BLaER1 (cell line): ENCODE data around the gene GJC1.

Source experiments
- H3K27ac ChIP-seq: shearing (Covaris generic); formaldehyde crosslinking; 2 replicates; pipeline ENCODE4 v1.8.1; 2022
- H3K27me3 ChIP-seq: shearing (Covaris generic); formaldehyde crosslinking; 2 replicates; pipeline ENCODE4 v1.8.1; 2022
- H3K36me3 ChIP-seq: shearing (Covaris generic); formaldehyde crosslinking; 2 replicates; pipeline ENCODE4 v1.8.1; 2022
- H3K4me1 ChIP-seq: shearing (Covaris generic); formaldehyde crosslinking; 2 replicates; pipeline ENCODE4 v1.8.1; 2022
- H3K4me2 ChIP-seq: shearing (Covaris generic); formaldehyde crosslinking; 2 replicates; pipeline ENCODE4 v1.8.1; 2022
- H3K4me3 ChIP-seq: shearing (Covaris generic); formaldehyde crosslinking; 2 replicates; pipeline ENCODE4 v1.8.1; 2022
- H3K9ac ChIP-seq: shearing (Covaris generic); formaldehyde crosslinking; 2 replicates; pipeline ENCODE4 v1.8.1; 2022
- H3K9me3 ChIP-seq: shearing (Covaris generic); formaldehyde crosslinking; 2 replicates; pipeline ENCODE4 v1.8.1; 2022
- H4K20me1 ChIP-seq: shearing (Covaris generic); formaldehyde crosslinking; 2 replicates; pipeline ENCODE4 v1.8.1; 2022
- Cebpa-rat ChIP-seq: shearing (Covaris generic); IDR thresholded peaks from 2 replicates; pipeline ENCODE4 v1.8.1; 2022

The GJC1 gene

GRCh38 chr17:44848257-44848795, 18.2 kb upstream of the GJC1 start:
- H3K4me1 ChIP-seq, result peaks cover 99% of the 10 kb centered on the region
- H3K36me3 ChIP-seq, result peaks cover 36% of the 10 kb centered on the region
- no peaks in the 10 kb centered on the region for H3K9me3 ChIP-seq
- peak overlapping the region; percentile 86 for H3K27ac ChIP-seq
- no peak for TF ChIP-seq Cebpa-rat
- H4K20me1 ChIP-seq, result no peaks in the 10 kb centered on the region
- H3K27me3 ChIP-seq, result no peaks in the 10 kb centered on the region
- H3K9ac ChIP-seq, result no peak overlapping the region
- H3K4me3 ChIP-seq, result no peak overlapping the region
- peak overlapping the region; percentile 92 for H3K4me2 ChIP-seq

- Histone ChIP-seq H4K20me1 (no peaks in the 10 kb centered on the region), H3K27ac (peak within 1 kb of the TSS; percentile 86), H3K36me3 (peaks cover 29% of the 10 kb centered on the region), H3K9me3 (no peaks in the 10 kb centered on the region), H3K9ac (no peak within 1 kb of the TSS), H3K27me3 (no peaks in the 10 kb centered on the region), H3K4me1 (peaks cover 99% of the 10 kb centered on the region), H3K4me3 (no peak within 1 kb of the TSS), H3K4me2 (peak within 1 kb of the TSS; percentile 92)
- TF ChIP-seq Cebpa-rat, result no peak
These were observed 17.5 kb upstream of the GJC1 start, which contains the start of gene HIGD1B for GRCh38 chr17:44847586-44847985. TSS of gene HIGD1B (plus strand) at chr17:44847883. CDS start at chr17:44848153, 270 bp downstream.

- Histone ChIP-seq H3K4me2 (no peak overlapping the region), H3K36me3 (peaks cover 15% of the 10 kb centered on the region), H3K27ac (0 out of 2 replicates have a peak overlapping the region, but pooled peaks have one; percentile 46), H3K27me3 (no peaks in the 10 kb centered on the region), H4K20me1 (no peaks in the 10 kb centered on the region), H3K9ac (no peak overlapping the region), H3K9me3 (no peaks in the 10 kb centered on the region), H3K4me3 (no peak overlapping the region), H3K4me1 (peaks cover 99% of the 10 kb centered on the region)
- no peak for TF ChIP-seq Cebpa-rat
These were observed 16.1 kb upstream of the GJC1 start for GRCh38 chr17:44846206-44846605.

DNA sequence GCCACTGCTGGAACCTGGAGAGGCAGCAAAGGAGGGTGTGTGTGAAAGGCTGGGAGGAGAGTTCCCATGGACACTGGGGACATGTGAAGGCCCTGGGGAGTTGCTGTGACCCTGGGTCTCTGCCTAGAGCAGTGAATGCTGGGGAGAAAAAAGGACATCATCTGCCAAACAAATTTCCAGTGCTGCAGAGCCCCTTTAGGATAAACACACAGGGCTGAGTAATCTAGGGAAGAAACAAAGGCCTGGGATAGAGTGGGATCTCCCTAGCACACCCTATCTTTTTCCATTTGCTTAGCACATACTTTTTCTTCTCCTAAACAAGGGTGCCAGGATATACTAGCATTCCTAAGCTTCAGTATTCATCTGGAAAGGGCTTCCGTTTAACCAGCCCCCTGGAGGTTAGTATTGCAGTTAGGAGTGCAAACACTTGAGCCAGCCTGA, 14.3 kb upstream of the GJC1 start:
- no peaks in the 10 kb centered on the region for H3K9me3 ChIP-seq
- peak overlapping the region; percentile 67 for H3K27ac ChIP-seq
- no peaks in the 10 kb centered on the region for H4K20me1 ChIP-seq
- peak overlapping the region; percentile 55; the same call in 1 of the 2 replicates for H3K9ac ChIP-seq
- H3K27me3 ChIP-seq, result no peaks in the 10 kb centered on the region
- peaks cover 99% of the 10 kb centered on the region for H3K4me1 ChIP-seq
- H3K4me2 ChIP-seq, result peak overlapping the region; percentile 87
- no peak overlapping the region for H3K4me3 ChIP-seq
- H3K36me3 ChIP-seq, result peaks cover 10% of the 10 kb centered on the region; the same call in 1 of the 2 replicates
- TF ChIP-seq Cebpa-rat, result no peak

DNA sequence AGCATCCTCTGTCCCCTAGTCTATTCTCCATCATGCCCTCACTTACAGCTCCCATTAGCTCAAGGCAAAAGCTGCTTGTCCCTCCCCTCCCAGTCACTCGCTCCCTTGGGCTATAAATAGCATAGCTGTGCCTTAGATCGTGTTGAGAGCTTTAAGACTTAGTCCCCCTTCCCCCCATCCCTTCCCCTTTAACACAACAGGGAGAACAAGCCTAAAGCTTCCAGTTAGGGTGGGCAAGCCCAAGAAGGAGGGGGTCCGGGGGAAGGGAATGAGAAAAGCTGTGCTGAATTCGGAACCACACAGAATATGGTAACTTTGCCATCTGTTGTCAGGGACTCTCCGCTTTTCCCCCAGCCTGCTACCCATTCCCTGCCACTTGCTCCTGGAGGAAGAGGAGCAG, 12.7 kb upstream of the GJC1 start:
- peaks cover 3% of the 10 kb centered on the region; the same call in 1 of the 2 replicates for H3K36me3 ChIP-seq
- no peak for TF ChIP-seq Cebpa-rat
- H3K27ac ChIP-seq, result peak overlapping the region; percentile 67
- H3K27me3 ChIP-seq, result no peaks in the 10 kb centered on the region
- no peaks in the 10 kb centered on the region for H4K20me1 ChIP-seq
- no peaks in the 10 kb centered on the region for H3K9me3 ChIP-seq
- H3K4me2 ChIP-seq, result peak overlapping the region; percentile 87
- peaks cover 99% of the 10 kb centered on the region for H3K4me1 ChIP-seq
- H3K9ac ChIP-seq, result no peak overlapping the region; the same call in 1 of the 2 replicates
- no peak overlapping the region for H3K4me3 ChIP-seq

- H4K20me1 ChIP-seq, result no peaks in the 10 kb centered on the region
- H3K36me3 ChIP-seq, result no peaks in the 10 kb centered on the region
- no peaks in the 10 kb centered on the region for H3K27me3 ChIP-seq
- peak overlapping the region; percentile 67 for H3K27ac ChIP-seq
- H3K9me3 ChIP-seq, result no peaks in the 10 kb centered on the region
- peaks cover 83% of the 10 kb centered on the region for H3K4me1 ChIP-seq
- 0 out of 2 replicates have a peak overlapping the region, but pooled peaks have one; percentile 11 for H3K4me3 ChIP-seq
- no peak for TF ChIP-seq Cebpa-rat
- peak overlapping the region; percentile 27; the same call in 1 of the 2 replicates for H3K9ac ChIP-seq
- peak overlapping the region; percentile 87 for H3K4me2 ChIP-seq
These were observed 10.8 kb upstream of the GJC1 start for GRCh38 chr17:44840936-44841335.

GRCh38 chr17:44840274-44840673, 10.2 kb upstream of the GJC1 start:
- H3K27me3 ChIP-seq, result no peaks in the 10 kb centered on the region
- peak overlapping the region; percentile 67 for H3K27ac ChIP-seq
- H4K20me1 ChIP-seq, result no peaks in the 10 kb centered on the region
- no peaks in the 10 kb centered on the region for H3K9me3 ChIP-seq
- H3K4me2 ChIP-seq, result peak overlapping the region; percentile 87
- H3K4me3 ChIP-seq, result no peak overlapping the region
- H3K9ac ChIP-seq, result peak overlapping the region; percentile 27; the same call in 1 of the 2 replicates
- H3K4me1 ChIP-seq, result peaks cover 76% of the 10 kb centered on the region
- H3K36me3 ChIP-seq, result no peaks in the 10 kb centered on the region
- no peak for TF ChIP-seq Cebpa-rat

DNA sequence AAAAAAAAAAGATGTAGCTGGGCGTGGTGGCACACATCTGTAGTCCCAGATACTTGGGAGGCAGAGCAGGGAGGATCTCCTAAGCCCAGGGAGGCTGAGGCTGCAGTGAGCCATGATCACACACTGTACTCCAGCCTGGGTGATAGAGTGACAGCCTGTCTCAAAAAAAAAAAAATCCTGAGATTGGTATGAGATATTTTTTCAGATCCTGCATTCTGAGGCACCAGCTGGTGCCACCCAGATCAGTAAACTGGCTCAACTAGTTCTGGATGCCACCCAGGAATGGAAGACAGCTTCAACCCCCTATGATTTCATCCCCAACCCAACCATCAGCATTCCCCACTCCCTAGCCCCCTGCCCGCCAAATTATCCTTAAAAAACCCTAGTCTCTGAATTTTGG, 7.1 kb upstream of the GJC1 start:
- Histone ChIP-seq H3K4me1 (peaks cover 45% of the 10 kb centered on the region), H3K9me3 (no peaks in the 10 kb centered on the region), H4K20me1 (no peaks in the 10 kb centered on the region), H3K36me3 (no peaks in the 10 kb centered on the region), H3K27me3 (no peaks in the 10 kb centered on the region), H3K4me2 (no peak overlapping the region), H3K4me3 (no peak overlapping the region), H3K27ac (no peak overlapping the region), H3K9ac (no peak overlapping the region)
- no peak for TF ChIP-seq Cebpa-rat

GRCh38 chr17:44832805-44833204, 2.7 kb upstream of the GJC1 start:
- Histone ChIP-seq H3K4me1 (peaks cover 23% of the 10 kb centered on the region), H3K9me3 (no peaks in the 10 kb centered on the region), H4K20me1 (peaks cover 18% of the 10 kb centered on the region), H3K27me3 (peaks cover 40% of the 10 kb centered on the region), H3K4me2 (no peak overlapping the region), H3K4me3 (no peak overlapping the region), H3K27ac (no peak overlapping the region), H3K9ac (no peak overlapping the region), H3K36me3 (no peaks in the 10 kb centered on the region)
- TF ChIP-seq Cebpa-rat, result no peak

DNA sequence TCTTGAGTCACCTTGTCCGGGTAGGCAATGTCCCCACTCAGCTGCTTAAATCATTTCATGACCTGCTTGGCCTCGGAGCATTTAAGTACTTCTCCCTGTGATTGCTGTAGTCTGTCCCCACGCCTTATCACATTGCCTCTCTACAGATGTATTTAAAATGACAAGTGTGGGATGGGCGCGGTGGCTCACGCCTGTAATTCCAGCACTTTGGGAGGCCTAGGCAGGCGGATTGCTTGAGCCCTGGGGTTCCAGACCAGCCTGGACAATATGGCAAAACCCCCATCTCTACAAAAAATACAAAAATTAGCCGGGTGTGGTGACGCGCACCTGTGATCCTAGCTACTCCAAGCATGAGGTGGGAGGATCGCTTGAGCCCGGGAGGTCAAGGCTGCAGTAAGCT, 1.3 kb upstream of the GJC1 start:
- Histone ChIP-seq H3K27me3 (peaks cover 52% of the 10 kb centered on the region), H3K4me3 (no peak overlapping the region), H3K9me3 (no peaks in the 10 kb centered on the region), H3K27ac (no peak overlapping the region), H3K9ac (no peak overlapping the region), H3K4me2 (peak overlapping the region; percentile 83; the same call in 1 of the 2 replicates), H3K4me1 (peaks cover 36% of the 10 kb centered on the region), H3K36me3 (no peaks in the 10 kb centered on the region), H4K20me1 (peaks cover 32% of the 10 kb centered on the region)
- TF ChIP-seq Cebpa-rat, result no peak
